GM18502 (cell line): ENCODE results near the gene NSG1.

ENCODE experiments used
- ATAC-seq: cut with Tn5 transposase; IDR thresholded peaks from one replicate; pipeline ENCODE4 v1.9.1; 2021; ENCODE audit warnings: mild to moderate bottlenecking; ENCODE audit not compliant: unreplicated experiment, poor library complexity

The NSG1 gene

GRCh38 chr4:4368809-4369580 lies 17.9 kb upstream of the NSG1 start:
- ATAC-seq, result no peak

- no peak for ATAC-seq
These were observed 12.4 kb upstream of the NSG1 start for GRCh38 chr4:4374388-4375098.

- ATAC-seq, result no peak
These were observed 10.8 kb upstream of the NSG1 start for GRCh38 chr4:4376074-4376473.

- ATAC-seq, result no peak
These were observed 9.7 kb upstream of the NSG1 start for GRCh38 chr4:4377191-4377590.

- ATAC-seq, result no peak
These were observed 9.0 kb upstream of the NSG1 start for GRCh38 chr4:4377732-4378460.

GRCh38 chr4:4379540-4380087 lies 7.3 kb upstream of the NSG1 start:
- ATAC-seq, result no peak

GRCh38 chr4:4383085-4383484 lies 3.8 kb upstream of the NSG1 start:
- no peak for ATAC-seq

- no peak for ATAC-seq
These were observed 2.1 kb upstream of the NSG1 start for GRCh38 chr4:4384837-4385236.

GRCh38 chr4:4385729-4386295 lies 1.1 kb upstream of the NSG1 start:
- no peak for ATAC-seq

- ATAC-seq, result no peak
These were observed 586 bp upstream of the NSG1 start for GRCh38 chr4:4386296-4386735.

- ATAC-seq, result no peak
These were observed 819 bp downstream of the NSG1 start for GRCh38 chr4:4387531-4388310.

GRCh38 chr4:4388311-4388790 lies 1.4 kb downstream of the NSG1 start:
- no peak for ATAC-seq

- no peak for ATAC-seq
These were observed 2.1 kb downstream of the NSG1 start for GRCh38 chr4:4388836-4389575.

- ATAC-seq, result no peak
These were observed 3.1 kb downstream of the NSG1 start for GRCh38 chr4:4390046-4390445.

GRCh38 chr4:4390515-4391240 lies 3.8 kb downstream of the NSG1 start:
- no peak for ATAC-seq

- no peak for ATAC-seq
These were observed 5.0 kb downstream of the NSG1 start for GRCh38 chr4:4391866-4392265.

GRCh38 chr4:4392501-4393183 lies 5.7 kb downstream of the NSG1 start:
- no peak for ATAC-seq

GRCh38 chr4:4394644-4395043 lies 7.7 kb downstream of the NSG1 start:
- no peak for ATAC-seq
